COLO668 (cell line): ENCODE measurements around the gene TRIM38.
A peak's percentile ranks its signal among the peaks of the same experiment; 100 is the strongest.
"Not testable (repeated sequence)": the region's sequence is repeated elsewhere in the genome, so short reads cannot be mapped to it uniquely, and the experiment has no call there.

ENCODE experiments used
- DNase-seq: peaks from one replicate; lab custom pipeline; 2025; ENCODE audit not compliant: unreplicated experiment; lab: John Stamatoyannopoulos, UW

TRIM38 gene

DNA sequence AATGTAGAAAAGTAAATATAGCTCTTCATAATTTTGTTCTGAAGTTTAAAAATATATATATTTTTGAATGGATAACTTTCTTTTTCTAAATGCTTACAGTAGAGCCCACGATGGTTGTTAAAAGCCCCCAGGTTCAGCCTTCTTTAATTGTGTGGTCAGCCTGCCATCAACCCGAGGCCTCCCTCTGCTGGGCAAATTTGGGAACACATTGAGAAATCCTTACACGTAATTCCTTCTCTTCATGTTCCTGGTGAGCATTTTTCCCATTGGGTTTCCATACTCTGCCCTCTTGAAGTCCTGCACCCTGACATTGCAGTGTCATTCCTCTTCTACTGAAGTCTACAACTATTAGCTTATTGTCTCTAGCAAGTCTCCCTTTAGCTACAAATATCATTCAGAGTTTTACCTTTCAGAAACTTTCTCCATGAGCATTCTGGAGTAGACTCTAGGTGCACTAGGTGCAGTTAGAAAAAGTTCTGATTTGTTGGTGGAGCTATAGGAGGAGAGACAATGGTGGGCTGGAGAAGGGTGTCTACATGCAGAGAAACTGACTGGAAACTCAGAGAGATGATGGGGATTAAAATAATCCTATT, 40.6 kb downstream of the TRIM38 start:
- DNase-seq, result peak; percentile 51

DNA sequence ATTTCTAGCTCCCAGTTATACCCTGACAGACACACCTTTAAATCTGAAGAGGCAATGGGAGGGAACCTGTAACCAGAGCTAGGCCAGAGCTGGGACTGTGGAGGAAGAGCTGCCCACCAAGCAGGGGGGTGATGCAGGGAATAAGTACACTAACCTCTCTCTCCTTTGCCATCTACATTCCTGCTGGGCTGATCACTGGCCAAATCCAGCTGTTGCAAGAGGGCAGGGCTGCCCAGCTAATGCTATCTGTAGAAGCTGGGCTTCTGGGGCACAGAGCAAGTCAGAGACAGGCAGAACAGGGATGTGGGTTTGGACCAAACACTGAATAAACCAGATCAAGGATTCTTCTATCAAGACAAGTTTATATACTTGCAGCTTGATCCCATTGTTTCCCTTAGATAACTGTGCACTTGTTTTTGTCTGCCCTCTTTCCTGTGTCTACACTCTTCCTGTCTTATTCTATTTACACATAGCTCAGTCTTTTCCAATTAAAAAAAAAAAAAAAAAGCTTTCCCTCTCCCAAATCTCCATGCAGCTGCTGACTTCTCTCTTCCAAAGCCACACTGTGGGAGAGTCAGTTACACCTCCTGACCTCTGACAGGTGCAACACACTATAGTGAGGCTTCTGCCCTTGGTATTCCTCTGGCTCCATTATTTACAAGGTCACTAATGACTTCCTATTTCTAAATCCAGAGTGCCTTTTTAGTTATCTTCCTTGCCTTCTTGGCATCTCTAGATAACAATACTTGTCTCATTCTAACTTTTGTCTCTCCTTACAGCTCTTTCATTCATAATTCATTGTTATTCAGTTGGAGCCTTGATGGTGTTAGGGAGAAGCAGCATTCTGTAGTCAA, 43.7 kb downstream of the TRIM38 start:
- DNase-seq, result peak; percentile 32

DNA sequence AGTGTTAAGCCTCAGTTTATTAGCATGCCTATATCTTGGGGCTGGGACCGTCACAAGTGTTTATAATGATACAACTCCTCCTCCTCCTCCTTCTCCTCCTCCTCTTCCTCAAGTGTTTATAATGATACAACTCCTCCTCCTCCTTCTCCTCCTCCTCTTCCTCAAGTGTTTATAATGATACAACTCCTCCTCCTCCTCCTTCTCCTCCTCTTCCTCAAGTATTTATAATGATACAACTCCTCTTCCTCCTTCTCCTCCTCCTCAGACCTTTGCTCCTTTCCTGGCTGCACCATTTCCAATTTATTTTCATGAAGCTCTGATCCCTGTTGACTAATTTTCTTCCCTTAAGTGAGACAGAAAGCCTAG, 44.3 kb downstream of the TRIM38 start:
- not testable (repeated sequence) for DNase-seq

DNA sequence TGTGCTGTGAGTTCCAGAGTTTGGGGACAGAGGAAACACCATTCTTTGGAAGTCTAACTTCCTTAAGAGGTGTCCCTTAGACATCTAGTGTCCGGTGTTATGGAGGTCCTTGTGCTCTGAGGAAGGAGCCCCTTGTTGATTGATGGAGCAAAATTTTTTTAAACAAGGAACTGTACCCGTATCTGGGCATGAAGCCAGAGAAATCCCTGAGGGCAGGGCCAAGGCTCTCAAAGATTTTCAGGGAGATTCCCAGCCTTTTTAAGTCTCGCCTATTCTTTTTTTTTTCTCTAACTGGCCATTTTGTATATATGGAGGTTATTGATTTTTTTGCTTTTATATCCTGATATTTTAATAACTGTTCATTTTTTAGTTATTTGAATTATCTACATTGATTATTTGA, 45.9 kb downstream of the TRIM38 start:
- no peak for DNase-seq

DNA sequence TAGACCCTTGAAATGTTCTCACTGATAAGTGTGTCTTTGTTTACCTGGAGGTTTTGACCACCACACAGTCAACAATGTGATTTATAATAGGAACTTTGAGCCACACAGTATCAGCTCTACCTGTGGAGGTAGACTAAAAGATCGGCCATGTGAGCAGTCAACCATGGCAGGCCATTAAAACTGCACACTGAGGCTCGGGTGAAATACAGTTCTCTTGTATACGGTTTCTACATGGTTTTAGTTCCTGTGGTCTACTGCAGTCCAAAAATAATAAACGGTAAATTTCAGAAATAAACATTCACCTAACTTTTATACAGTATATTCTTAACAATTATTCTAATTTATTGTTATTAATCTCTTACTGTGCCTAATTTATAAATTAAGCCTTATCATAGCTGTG, 47.2 kb downstream of the TRIM38 start:
- no peak for DNase-seq

DNA sequence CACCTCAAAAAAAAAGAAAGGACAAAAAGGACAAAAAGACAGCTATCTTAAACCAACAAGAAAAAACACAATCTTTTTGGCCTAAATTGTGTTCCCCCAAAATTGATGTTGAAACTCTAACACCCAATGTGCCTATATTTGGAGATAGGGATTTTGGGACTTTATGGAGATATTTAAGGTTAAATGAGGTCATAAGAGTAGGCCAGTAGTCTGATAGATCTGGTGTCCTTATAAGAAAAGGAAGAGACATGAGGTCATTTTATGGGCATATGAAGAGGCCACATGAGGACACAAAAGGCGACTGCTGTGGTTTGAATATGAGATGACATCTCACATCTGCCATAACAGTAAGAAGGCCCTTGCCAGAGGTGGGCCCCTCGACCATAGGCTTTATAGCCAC, 49.5 kb downstream of the TRIM38 start:
- DNase-seq, result no peak

DNA sequence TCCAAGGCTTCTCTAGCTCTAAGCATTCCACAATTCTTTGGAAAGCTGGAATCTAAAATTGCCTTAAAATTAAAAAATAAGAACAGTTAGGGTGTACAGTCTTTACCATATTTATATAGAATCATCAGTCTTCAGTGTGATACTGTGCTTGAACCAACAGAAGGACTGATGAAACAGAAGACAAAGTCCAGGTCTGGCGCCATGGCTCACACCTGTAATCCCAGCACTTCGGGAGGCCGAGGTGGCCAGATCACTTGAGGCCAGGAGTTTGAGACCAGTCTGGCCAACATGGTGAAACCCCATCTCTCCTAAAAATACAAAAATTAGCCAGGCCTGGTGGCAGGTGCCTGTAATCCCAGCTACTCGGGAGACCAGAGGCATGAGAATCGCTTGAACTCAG, 51.8 kb downstream of the TRIM38 start:
- not testable (repeated sequence) for DNase-seq

DNA sequence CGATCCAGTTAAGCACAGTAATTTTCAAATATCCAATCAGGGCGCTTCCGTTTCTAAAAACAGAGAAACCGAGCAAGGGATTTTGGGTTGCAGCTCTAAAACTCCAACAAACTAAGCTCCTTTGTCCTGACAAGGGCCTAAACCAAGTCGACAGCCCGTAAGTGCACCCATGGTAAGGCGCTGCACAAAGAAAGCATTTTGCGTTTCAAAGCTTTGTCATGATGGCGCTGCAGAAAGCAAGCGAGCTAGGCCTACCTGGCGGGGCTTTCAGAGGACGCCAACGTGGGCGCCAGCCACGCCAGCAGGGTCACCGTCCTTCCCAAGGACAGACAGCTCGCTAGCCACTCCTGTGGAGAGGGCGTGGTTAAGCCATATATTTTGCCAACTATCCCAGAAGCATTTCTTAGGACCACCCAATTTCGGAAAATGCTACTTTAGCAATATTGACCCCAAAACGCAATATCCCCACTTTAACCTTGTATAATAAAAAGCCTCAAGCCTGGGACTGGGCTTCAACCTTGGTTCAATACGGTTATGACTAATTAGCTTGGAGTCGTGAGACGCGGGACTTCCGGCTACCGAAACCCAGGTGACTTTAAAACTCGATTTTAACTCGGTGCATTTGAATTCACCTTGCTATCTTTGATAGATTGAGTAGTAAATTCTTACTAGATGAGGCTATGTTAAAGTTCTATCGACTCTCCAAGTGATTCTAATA, 53.8 kb downstream of the TRIM38 start:
- no peak for DNase-seq

DNA sequence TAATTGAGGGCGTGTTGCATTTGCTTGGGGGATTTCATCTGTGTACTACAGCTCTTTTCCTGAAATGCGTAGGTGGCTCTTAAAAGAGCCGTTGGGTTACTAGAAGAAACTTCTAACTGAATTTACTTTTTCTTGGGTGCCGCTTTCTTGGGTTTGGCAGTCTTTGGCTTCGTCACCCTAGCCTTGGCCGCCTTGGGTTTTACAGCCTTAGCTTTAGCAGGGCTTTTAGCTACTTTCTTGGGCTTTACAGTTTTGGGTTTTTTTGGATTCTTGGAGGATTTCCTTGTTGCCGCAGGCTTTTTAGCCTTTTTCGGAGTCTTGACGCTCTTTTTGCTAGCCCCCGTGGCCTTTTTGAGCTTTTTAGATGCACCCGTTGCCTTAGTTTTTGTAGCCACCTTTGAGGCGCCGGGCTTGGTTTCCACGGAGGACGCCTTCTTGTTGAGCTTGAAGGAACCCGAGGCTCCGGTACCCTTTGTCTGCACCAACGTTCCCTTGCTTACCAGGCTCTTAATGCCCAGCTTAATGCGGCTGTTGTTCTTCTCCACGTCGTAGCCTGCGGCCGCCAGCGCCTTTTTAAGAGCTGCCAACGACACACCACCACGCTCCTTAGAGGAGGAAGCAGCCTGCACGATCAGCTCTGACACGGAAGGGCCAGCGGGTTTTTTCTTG, 54.5 kb downstream of the TRIM38 start:
- DNase-seq, result no peak

DNA sequence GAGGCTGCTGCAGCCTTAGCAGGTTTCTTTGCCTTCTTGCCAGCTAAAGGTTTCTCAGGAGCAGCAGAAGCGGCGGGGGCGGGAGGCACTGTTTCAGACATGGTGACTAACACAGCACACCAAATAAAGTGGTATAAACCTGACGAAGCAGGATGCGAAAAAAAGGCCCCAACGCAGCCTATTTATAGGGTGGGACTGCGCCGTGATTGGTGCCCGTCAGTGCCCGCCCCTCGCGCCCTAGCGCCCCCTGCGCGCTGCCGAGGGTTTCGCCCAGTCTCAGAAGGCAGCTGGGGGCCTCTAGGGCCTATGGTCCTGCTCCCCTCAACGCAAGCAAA, 55.0 kb downstream of the TRIM38 start:
- no peak for DNase-seq

DNA sequence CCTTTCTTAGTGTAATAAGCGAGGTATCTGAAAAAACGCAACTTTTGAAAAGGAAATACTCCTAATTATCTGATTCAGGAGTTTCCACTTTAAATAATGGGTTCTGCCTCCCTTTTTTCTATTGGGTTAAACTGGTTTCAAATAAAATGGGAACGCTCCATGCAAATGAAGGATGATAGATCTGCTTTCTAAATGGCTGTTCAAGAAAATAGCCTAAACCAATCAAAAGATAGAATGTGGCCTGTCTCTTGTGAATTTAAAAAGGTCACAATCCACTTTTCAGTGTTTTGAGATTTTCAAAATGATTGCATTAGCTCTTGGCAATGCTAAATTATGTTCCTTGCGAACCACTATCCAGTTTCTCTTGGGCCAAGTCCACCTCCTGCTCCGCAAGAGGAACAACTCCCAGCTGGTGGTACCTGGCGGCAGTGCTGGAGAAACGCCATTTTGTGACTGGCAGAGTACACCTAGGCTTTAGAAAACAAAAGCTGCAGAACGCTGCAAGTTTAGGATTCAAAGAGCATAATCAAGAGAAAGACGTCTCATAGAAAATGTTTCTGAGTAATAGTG, 56.7 kb downstream of the TRIM38 start:
- no peak for DNase-seq

DNA sequence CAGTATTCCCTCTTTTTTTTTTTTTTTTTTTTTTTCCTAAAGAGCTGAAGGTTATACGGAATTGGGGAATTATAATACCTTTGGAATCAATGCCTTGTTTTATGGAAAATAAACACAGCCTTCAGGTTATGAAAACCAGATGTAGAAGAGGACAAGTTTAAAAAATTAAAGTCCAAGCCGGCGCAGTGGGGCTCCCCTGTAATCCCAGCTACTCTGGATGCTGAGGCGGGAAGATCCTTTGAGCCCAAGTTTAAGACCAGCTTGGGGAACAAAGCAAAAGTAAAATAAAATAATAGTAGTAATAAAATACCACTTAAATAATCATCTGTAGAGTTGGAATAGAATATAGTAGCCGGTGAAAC, 57.3 kb downstream of the TRIM38 start:
- no peak for DNase-seq

DNA sequence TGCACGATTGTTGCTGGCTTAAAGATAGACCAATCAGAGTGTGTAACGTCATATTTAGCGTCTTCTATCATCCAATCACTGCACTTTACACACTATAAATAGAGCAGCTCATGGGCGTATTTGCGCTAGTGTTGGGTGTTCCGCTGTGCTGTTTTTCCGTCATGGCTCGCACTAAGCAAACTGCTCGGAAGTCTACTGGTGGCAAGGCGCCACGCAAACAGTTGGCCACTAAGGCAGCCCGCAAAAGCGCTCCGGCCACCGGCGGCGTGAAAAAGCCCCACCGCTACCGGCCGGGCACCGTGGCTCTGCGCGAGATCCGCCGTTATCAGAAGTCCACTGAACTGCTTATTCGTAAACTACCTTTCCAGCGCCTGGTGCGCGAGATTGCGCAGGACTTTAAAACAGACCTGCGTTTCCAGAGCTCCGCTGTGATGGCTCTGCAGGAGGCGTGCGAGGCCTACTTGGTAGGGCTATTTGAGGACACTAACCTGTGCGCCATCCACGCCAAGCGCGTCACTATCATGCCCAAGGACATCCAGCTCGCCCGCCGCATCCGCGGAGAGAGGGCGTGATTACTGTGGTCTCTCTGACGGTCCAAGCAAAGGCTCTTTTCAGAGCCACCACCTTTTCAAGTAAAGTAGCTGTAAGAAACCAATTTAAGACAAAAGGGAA, 57.9 kb downstream of the TRIM38 start:
- peak; percentile 70 for DNase-seq

DNA sequence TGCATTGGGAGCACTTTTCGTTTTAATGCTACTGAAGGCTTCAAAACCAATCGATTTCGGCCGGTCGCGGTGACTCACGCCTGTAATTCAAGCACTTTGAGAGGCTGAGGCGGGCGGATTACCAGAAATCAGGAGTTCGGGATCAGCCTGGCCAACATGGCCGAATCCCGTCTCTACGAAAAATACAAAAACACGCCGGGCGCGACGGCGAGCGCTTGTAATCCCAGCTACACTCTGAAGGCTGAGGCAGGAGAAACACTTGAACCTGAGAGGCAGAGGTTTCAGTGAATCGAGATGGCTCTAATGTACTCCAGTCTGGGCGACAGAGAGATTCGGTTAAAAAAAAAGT, 58.4 kb downstream of the TRIM38 start:
- peak; percentile 66 for DNase-seq

DNA sequence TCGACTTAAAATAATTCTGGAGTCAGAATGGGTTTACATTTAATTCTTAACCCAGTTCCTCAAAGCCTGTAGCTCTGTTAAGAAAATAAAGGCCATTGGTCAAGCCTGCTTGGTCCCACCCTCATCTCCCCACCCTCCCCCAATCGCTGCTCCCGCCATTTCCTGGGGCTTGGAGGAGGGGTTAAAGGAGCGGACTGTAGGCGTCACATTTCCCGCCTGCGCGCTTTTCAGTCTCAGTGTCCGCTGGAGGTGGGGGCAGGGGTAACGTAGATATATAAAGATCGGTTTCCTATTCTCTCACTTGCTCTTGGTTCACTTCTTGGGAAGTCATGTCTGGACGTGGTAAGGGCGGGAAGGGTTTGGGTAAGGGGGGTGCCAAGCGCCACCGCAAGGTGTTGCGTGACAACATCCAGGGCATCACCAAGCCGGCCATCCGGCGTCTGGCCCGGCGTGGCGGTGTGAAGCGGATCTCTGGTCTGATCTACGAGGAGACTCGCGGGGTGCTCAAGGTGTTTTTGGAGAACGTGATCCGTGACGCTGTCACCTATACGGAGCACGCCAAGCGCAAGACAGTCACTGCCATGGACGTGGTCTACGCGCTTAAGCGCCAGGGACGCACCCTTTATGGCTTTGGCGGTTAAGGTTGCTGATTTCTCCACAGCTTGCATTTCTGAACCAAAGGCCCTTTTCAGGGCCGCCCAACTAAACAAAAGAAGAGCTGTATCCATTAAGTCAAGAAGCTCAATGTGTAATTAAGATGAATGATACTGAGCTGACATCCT, 58.9 kb downstream of the TRIM38 start:
- peak; percentile 91 for DNase-seq

DNA sequence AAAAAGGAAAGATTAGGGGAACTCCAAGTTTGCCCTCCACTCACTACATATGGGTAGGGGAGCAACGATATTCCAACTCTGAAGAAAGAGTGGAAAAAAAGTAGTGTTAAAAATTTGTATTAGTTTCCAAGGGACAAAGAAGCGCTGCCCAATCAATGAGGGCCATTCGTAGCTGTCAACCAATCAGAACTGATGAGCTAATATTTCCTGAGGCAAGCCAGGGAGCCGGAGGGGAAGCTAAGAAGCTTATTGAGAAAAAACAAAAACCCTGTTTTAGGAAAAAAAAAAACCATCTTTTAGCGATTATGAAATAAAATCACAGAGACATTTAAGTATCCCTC, 59.5 kb downstream of the TRIM38 start:
- peak; percentile 39 for DNase-seq

DNA sequence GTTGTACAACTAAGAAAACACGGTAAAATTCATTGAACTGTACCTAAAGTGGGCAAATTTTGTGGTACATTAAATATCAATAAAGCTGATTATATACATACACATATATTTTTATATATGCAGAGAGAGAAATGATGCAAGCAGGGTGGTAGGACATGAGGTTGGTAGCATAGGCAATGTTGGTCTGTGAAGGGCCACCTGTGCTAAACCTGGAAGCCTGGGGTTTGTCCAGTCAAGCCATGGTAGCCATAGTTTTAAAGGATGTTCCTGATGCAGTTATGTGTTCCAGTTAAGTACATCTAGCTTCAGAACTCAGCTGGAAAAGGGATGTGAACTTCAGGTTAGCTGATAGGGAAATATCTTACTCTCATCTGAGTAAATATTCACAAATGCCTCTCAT, 60.1 kb downstream of the TRIM38 start:
- no peak for DNase-seq

DNA sequence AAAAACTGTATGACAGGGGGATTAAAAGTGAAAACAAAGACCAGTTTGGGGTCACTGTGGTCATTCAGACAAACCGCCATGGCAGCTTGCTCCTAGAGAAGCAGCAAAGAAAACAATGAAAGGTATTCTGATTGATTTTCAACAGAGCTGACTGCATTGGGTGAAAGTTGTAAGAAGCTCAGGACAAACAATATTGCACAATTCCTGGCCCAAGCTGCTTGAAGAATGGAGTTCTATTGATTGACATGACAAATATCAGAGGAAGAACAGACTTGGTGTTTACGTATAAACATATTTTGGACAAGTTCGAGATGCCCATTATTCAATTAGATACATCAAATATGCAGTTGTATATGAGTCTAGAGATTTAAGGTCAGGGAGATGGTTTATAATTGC, 62.0 kb downstream of the TRIM38 start:
- DNase-seq, result no peak

DNA sequence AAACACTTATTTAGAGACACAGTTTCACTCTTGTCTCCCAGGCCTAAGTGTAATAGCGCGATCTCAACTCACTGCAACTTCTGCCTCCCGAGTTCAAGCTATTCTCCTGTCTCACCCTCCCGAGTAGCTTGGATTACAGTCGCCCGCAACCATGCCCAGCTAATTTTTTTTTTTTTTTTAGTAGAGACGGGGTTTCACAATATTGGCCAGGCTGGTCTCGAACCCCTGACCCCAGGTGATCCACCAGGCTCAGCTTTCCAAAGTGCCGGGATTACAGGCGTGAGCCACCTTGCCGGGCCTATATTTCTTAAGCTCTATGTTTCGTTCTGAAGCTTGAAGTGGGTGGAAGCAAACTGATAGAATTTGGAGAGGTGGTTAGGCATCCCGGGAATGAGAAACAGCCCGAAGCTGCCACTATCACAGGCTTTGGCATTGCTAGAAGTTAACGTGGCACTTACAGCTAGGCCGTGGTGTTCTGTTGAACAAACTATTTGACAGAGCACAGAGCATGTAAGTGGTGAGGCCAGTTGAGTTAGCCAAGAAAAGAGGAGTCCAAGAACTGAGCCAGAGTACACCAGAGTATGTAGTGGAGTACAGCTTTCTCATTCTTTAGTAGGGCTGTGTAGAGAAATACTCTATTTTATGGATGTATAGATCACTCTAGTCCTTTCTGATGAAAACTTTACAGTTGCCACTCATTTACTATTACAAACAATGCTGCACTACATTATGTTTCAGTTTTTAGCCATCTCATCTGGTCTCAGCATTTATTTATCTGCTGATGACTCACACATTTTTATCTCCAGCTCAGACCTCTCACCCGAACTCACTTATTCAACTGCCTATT, 62.7 kb downstream of the TRIM38 start:
- DNase-seq, result no peak
